Heart left ventricle (tissue), 13 donors: ENCODE results near the gene CTSK.

Source experiments
- CTCF ChIP-seq, 12 donors: fragments of 200-600 bp; sonication (generic) in 4 of 12; IDR thresholded peaks; one replicate each; pipeline versions ENCODE4 v1.5.0 to v1.8.0; 2018 to 2022; ENCODE audit warnings: antibody characterized with exemption in 12 of 12, mild to moderate bottlenecking in 5 of 12
- POLR2A ChIP-seq, 2 donors: fragments of 450-650 bp; IDR thresholded peaks; one replicate each; pipeline ENCODE4 v1.6.1; 2017; ENCODE audit warnings: antibody characterized with exemption in 2 of 2, mild to moderate bottlenecking in 2 of 2, moderate library complexity in 2 of 2
- donor health status: ischemic (EF 13 %, LVEDD 7.1; RV severe dilation, severe dysfunction).
- donor health status: DM: no; HTN: yes; CAD: no.
- donor health status: DM: no; HTN: no; CAD: no.
- donor health status: ischemic (EF 25% LVEDD 6.9; RV normal size, moderate dysfunction).
- donor health status: ischemic (EF 25% LVEDD 5.7; RV mildly dilated, moderate dysfunction).
- donor health status: ischemic (EF 35%, LVEDD 5.7; RV mildly dilated, moderate dysfunction).
- donor health status: nonischemic (EF 11% LVEDD 7.7; RV severe dilation, severe dysfunction).
- donor health status: DM: yes; HTN: yes; CAD: no.
- donor health status: PGD.
- donor health status: ischemic (EF 29% LVEDD 5.4; RV normal size, mild dysfunction).
- donor health status: nonischemic (EF 23%, LVEDD 6.1; RV moderate dilation, normal function).

- TF ChIP-seq CTCF (IDR thresholded peaks at IDR 0.05) (no peak), POLR2A (IDR thresholded peaks at IDR 0.05) (no peak)
These were observed 29.7 kb downstream of the CTSK start for GRCh38 chr1:150778409-150778808.
